ENCODE results near the gene NIM1K.
"Not testable (repeated sequence)": the region's sequence is repeated elsewhere in the genome, so short reads cannot be mapped to it uniquely, and the experiment has no call there.

Gene NIM1K

DNA sequence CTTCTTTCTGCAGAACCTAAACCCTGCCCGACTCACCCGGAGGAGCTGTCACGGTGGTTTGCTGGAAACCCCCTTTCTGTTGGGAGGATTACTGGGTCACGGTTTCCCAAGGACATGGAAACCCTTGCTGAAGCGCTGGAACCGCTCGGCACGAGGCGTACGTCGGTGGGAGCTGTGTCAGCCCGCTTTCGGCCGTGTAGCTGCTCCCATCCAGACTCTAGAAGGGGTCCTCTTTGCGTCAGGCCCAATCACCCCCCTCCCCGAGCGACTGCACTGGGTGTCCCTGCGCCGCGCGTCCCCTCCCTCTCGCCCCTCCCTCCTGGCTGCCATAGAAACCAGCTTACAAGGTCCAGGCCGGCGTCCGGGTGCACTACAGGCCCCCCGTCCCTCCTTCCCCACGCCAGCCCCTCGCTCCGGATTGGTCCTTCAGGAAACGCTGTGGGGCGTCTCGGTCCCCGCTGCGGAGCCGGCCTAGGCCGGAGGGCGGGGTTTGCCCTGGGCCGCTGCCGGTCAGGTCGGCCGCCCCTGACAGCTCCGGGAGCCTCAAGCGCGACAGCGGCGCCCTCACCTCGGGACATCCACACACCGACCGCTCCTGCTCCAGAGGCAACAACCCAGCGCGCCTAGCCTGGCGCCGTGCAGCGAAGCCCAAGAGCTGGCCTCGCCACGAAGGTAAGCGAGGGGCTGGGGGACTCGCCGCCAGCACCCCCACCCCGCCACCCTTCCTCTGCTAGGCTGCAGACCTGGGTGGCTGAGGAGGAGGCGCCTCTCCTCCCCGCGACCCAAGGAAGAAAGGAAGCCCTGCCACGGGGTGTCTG is at the start of gene NIM1K:
Gene NIM1K, plus strand, starts transcription at position 486 of the 818 bp plus-strand sequence. CDS start 53,551 bp downstream, outside the sequence.
- DNase-seq (ENCODE audit: low read depth, low spot score), result peak; percentile 68

DNA sequence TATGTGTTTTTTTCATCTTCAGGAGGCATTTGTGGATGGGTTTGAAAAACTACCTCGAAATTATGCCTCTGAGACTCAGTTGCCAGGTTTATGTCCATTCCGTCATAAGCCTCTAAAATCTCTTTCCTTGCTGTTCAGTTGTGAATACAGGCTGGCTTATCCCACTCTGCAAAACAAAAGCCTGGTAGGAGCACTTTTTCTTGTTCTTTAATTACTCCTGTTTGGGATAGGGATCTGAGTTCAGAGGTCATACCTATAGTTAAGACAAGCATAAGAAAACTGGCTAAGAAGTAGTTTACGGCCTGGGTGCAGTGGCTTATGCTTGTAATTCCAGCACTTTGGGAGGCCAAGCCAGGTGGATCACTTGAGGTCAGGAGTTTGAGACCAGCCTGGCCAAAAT is 47.0 kb upstream of the NIM1K start:
- no peak for DNase-seq (ENCODE audit: low read depth, low spot score)

DNA sequence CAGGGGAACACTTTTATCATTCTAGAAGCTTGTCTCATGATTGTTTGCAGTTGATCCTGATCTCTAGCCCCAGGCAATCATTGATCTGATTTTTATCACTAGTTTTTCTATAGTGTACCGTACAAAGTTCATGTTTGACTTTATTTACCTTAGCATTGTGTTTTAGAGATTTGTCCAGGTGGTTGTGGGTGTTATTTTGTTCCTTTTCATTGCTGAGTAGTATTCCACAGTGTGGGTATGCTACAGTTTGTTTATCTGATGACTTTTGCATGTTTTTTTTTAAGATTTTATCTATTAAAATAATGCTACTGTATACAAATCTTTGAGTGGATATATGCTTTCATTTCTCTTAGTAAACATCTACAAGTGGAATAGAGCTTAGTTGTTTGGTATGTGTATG is 45.1 kb upstream of the NIM1K start:
- DNase-seq (ENCODE audit: low read depth, low spot score), result no peak

DNA sequence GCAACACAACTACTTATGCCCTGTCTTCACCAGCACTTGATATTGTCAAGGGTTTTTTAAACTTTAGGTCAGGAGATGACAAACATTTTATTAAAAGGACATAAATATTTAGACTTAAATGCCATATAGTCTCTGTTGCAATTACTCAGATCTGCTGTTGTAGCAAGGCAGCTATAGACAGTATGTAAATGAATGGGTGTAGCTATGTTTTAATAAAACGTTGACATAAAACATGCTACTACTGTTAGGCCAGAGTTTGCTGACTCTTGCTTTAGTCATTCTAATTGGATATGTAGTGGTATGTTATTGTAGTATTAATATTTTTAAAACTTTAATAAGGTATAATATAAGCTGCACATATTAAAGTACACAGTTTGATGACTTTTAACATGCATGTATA is 43.6 kb upstream of the NIM1K start:
- no peak for DNase-seq (ENCODE audit: low read depth, low spot score)

DNA sequence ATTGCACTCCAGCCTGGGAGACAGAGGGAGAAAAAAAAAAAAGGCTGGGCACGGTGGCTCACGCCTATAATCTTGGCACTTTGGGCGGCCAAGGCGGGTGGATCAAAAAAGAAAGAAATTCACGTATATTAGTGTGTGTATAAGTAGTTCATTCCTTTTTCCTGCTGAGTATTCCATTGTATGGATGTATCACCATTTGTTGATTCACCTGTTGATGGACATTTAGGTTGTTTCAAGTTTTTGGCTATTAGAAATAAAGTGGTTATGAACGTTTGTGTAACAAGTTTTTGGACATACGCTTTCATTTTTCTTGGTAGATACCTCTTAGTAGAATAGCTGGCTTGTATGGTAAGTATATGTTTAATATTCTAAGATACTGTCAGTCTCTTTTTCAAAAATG is 42.8 kb upstream of the NIM1K start:
- DNase-seq (ENCODE audit: low read depth, low spot score), result no peak

DNA sequence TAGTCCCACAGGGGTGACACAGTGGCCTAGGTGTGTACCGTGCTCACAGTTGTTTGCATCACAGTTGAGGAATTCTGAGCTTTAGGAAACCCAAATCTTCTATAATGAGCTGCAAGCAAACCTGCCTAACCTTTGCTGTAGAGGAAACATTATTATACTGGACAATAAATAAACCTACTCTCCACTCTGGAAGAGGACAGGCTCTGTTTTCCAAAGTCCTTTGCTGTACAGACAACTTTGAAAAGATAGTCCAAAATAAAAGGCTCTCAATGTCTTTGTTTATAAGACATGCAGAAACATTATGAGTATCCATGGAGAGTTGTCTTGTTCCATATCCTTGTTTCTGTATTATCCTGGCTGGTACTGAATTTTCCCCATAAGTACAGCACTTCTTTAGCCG is 42.0 kb upstream of the NIM1K start:
- DNase-seq (ENCODE audit: low read depth, low spot score), result no peak

DNA sequence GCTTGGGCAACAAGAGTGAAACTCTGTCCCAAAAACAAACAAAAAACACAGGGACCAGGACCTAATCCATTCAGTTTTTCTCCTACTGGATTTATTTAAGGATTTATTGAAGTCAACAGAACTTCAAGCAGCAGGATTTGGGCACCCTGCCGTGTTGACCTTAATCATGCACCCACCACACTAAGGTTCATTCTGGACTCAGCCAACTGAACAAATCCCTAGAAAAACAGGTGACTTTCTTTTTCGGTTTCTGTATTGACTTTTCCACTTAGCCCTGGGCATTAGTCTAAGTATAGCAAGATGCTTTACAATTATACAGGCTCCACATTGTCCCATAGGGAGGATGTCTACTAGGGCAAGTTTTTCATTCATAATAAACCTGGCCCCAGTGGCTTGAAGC is 41.3 kb upstream of the NIM1K start:
- no peak for DNase-seq (ENCODE audit: low read depth, low spot score)

DNA sequence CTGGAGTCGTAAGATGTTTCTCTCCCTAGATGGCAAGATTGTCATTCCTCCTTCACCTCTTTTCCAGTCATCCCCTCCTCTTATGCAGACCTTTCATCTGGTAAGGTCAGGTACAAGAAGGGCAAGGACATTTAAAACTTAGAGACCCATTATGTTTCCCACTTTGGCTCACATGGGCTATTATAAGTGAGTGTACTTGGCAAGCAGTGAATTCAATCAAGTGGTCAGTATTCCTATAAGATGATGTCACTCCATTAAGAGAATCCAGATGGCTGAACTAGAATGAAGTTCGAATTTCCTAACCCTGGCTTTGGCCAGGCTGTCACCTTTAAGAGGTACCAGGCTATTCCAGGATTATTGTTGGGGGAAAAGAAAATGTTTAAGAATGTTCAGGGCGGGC is 39.1 kb upstream of the NIM1K start:
- DNase-seq (ENCODE audit: low read depth, low spot score), result peak; percentile 44

DNA sequence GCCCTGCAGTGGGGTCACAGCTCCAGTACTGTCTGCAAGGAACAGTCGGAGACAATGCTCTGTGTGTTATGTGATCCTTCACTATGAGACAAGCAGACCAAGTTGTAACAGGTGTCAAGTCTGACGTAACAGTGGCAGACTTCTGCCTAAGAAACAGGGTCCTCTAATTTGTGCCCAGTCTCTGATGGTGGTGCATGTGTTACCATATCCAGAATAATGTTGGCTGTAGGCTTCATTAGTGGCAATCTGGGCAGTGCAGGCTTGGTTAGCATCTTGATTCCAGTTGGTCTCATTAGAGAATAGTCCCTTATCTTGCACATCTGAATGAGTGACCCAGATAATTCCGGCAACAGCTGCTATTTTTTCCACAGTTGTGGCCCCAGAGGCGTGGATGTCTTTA is 37.6 kb upstream of the NIM1K start:
- no peak for DNase-seq (ENCODE audit: low read depth, low spot score)

DNA sequence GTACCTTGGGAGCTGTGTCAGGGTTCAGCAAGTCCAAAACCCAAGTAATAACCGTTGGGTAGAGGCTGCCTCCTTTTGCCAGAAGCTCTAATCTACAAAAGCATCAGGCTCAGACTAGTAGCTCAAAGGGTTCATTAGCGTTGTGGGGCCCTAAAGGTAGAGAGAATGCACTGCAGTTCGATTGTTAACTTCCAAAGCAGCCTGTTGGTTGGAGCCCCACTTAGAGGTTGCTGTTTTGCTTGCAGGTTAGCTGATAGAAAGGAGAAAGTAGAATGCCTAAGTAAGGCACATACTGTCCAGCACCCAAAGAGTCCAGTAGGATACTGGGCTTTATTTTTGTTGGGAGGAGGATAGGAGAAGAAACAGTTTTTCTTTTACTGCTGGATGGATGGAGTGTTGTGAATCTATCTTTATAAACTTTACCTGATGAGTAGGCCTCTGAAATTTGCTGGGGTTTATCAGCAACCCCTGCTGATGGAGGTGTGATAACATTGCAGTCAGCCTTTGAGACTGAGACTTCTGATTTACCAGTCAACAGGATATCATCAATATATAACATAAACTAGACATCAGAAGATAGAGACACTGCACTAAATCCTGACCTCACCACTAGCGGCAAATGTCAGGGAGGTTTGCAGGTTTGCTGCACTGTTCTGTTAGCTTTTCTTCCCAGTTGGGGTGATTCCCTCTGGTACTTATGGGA is 36.5 kb upstream of the NIM1K start:
- no peak for DNase-seq (ENCODE audit: low read depth, low spot score)

DNA sequence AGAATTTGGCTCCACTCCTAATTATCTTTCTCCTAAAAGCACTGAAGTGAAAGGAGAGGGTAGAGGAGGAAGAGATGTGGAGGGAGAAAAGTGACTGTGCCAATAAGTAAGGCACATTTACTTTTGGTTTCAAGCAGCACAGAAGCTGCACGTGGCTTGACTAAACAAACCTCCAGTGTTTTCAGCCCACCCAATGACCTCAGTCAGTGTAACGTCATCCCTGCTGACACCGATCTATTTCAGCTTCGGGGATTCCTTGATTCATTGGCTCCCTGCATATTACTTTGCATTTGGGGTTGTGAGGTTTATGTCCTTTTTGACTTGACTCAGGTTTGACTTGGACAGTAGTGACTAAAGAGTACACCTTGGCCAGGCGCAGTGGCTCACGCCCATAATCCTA is 35.6 kb upstream of the NIM1K start:
- DNase-seq (ENCODE audit: low read depth, low spot score), result peak; percentile 34

DNA sequence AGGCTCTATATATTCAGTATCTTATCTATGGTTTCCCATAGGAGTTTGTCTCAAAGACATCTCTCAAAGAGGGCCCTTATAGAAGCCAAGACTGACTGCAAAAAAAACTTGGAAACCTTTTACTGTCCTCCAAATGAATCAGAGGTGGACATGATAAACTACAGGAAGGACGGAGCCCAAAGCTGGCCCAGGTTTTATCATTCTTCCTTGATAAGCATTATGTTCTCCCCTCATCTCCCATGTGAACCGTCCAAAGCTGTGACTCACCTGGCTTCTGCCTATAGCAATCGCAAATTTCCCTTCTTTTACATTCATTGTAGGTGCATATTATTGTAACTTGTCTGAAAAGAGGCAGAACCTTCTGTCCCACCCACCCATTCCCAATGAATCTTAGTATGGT is 35.0 kb upstream of the NIM1K start:
- no peak for DNase-seq (ENCODE audit: low read depth, low spot score)

DNA sequence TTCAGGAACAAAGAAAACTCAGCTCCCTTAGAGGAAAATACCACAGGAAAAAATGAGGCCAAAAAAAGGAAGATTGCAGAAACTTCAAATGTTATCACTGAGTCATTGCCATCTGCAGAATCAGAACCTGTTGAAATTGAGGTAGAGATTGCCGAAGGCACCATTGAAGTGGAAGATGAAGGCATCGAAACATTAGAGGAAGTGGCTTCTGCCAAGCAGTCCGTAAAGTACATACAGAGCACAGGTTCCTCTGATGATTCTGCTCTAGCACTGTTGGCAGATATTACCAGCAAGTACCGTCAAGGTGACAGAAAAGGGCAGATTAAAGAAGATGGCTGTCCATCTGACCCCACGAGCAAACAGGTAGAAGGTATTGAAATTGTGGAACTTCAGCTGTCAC is 30.8 kb upstream of the NIM1K start:
- no peak for DNase-seq (ENCODE audit: low read depth, low spot score)

DNA sequence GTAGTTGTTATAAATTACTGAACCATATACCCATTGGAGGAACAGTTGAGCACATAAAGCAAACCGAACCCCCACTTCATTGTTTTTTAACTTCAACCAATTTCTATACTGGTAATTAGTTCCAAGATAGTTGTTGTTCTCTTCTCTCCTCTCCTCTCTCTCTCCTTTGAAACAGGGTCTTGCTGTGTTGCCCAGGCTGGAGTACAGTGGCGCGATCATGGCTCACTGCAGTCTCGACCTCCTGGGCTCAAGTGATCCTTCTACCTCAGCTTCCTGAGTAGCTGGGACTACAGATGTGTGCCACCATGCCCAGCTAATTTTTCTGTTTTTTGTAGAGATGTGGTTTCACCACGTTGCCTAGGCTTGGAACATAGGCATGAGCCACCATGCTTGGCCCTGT is 27.2 kb upstream of the NIM1K start:
- not testable (repeated sequence) for DNase-seq (ENCODE audit: low read depth, low spot score)

DNA sequence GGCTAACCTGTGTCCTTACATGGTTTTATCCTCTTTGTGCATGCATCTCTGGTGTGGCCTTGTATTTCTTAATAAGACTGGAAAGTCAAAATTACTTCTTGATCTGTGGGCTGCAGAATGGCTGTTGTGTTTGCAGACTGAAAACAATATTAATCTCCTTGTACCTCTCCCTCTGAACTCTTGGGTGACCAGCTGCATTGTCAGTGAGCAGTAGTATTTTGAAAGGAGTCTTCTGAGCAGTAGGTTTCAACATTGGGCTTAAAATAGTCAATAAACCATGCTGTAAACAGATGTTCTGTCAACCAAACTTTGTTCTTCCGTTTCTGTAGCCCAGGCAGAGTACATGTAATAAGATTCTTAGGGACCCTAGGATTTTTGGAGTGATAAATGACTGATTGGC is 26.7 kb upstream of the NIM1K start:
- no peak for DNase-seq (ENCODE audit: low read depth, low spot score)

DNA sequence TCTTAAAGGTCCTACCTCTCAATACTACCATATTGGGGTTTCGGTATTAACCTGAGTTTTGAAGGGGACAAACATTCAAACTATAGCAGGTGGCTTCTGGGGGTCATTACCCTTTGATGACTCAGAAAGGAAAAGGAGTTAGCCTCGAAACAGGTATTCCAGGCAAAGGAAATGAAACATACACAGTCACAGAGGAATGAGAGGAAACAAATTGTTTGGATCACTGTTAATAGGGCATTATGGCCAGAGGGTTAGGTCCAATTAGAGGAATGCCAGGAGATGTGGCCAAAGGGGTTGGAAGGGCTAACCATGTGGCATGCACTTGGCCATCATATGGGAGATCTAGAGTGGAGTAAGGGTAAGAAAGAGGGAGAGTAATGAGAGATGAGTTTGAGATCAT is 23.9 kb upstream of the NIM1K start:
- no peak for DNase-seq (ENCODE audit: low read depth, low spot score)

DNA sequence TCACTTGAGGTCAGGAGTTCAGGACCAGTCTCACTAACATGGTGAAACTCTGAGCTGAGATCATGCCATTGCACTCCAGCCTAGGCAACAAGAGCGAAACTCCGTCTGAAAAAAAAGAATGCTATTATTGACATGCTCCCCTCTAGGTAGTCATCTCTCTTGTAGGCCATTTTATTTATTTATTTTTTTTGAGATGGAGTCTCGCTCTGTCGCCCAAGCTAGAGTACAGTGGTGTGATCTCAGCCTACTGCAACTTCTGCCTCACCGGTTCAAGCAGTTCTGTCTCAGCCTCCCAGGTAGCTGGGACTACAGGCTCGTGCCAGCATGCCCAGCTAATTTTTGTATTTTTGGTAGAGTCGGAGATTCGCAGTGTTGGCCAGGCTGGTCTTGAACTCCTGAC is 20.6 kb upstream of the NIM1K start:
- no peak for DNase-seq (ENCODE audit: low read depth, low spot score)

DNA sequence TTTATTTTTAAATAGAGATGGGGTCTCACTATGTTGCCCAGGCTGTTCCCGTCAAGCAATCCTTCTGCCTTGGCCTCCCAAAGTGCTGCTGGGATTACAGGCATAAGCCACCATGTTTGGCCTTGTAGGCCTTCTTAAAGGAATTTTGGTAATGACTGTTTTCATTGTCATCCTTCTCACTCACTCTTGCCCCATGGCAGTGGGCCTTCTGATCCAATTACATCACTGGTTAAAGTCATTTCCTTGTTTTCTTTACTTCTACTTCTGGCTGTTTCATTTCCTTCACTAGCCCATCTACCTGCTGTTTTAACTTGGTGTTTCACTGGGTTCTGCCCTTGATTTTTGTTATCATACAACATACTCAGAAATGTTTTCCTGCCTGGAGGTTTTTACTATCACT is 20.1 kb upstream of the NIM1K start:
- DNase-seq (ENCODE audit: low read depth, low spot score), result no peak

DNA sequence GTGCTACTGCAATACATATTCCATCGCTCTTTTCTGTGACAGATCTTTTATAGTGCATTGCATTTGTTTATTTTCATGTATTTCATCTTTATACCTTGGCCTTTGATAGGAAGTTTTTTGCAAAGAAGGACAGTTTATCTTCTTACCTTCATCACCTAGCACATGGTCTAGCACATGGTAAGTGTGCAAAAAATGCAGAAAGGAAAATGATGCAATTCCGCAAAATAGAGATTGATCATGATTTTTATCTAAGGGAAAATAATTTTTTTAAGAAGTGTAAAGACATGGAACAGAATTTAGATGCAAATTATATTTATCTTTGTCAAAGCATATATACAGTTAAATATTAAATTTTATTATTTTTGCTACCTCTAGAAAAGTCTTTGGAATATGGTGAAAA is 19.2 kb upstream of the NIM1K start:
- no peak for DNase-seq (ENCODE audit: low read depth, low spot score)

DNA sequence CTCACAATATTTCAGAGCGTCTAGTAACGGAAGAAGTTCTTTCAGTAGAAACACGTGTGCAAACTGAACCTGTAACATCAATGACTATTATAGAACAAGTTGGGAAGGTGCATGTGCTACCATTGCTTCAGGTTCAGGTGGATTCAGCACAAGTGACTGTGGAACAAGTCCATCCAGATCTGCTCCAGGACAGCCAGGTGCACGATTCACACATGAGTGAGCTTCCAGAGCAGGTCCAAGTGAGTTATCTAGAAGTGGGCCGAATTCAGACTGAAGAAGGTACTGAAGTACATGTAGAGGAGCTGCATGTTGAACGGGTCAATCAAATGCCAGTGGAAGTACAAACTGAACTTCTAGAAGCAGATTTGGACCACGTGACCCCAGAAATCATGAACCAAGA is 17.4 kb upstream of the NIM1K start:
- no peak for DNase-seq (ENCODE audit: low read depth, low spot score)

DNA sequence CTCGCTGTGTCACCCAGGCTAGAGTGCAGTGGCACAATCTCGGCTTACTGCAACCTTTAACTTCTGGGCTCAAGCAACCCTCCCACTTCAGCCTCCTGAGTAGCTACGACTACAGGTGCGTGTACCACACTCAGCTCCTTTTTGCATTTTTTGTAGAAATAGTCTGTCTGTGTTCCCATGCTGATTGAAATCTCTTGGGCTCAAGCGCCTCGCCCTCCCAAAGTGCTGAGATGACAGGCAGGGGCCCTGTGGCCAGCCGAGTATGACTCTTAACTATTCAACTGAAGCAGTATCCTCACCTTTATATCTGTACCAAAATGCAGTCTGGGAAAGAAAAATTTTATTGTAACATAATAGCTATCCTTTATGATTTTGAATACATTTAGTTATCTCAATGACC is 12.2 kb upstream of the NIM1K start:
- no peak for DNase-seq (ENCODE audit: low read depth, low spot score)

DNA sequence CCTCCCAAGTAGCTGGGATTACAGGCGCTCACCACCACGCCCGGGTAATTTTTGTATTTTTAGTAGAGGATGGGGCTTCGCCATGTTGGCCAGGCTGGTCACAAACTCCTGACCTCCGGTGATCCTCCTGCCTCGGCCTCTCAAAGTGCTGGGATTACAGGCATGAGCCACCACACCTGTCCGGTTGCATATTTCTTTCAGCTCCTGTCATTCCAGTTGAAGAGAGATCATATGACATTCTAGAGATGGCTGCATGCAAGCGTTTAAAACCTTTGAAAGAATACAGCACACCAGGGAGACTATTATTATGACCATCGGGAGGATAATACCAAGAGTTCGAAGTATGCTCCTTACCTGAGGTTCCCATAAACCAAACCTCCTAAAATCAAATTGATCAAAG is 9.6 kb upstream of the NIM1K start:
- DNase-seq (ENCODE audit: low read depth, low spot score), result no peak

DNA sequence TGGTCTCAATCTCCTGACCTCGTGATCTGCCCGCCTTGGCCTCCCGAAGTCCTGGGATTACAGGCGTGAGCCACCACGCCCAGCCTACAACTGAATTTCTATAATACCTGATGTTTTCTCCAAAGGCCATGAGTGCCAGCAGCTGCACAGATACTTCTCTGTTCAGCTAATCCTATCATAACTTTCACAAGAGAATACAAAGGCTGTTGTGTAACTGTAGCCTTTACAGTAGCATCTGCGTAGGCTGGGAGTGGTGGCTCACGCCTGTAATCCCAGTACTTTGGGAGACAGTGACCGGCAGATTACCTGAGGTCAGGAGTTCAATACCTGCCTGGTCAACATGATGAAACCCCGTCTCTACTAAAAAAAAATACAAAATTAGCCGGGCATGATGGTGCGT is 8.9 kb upstream of the NIM1K start:
- DNase-seq (ENCODE audit: low read depth, low spot score), result not testable (repeated sequence)

Measured in astrocyte of the hippocampus (primary cell).